ENCODE results near the gene NALCN. TPM values are rescaled to one million over a fixed set of nuclear protein-coding genes. Genes with fewer than 3 reads are reported as not detected.

Gene NALCN
- total RNA-seq, 4 donors from 2014 or later, result under 0.01 to 1.3 (median 0.17) TPM; not detected in 1

DNA sequence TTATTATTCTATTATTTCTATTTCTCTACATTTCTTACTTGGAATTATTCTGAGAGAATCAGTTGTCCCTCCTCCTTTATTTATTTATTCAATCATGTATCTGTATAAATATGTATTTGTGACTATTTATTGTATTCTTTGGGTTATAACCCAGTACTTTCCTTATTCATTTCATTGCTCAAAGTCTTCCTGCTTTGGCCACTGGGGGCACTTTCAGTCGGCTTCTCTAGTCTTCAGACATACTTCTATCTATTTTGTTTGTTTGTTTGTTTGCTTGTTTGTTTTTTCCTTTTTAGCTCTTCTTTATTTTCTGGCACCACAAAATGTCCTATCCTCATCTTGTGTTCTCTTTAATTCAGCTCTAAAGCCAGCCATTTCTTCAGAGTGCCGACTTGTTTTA, 260.4 kb downstream of the NALCN start:
- TF ChIP-seq, protein P1, sequence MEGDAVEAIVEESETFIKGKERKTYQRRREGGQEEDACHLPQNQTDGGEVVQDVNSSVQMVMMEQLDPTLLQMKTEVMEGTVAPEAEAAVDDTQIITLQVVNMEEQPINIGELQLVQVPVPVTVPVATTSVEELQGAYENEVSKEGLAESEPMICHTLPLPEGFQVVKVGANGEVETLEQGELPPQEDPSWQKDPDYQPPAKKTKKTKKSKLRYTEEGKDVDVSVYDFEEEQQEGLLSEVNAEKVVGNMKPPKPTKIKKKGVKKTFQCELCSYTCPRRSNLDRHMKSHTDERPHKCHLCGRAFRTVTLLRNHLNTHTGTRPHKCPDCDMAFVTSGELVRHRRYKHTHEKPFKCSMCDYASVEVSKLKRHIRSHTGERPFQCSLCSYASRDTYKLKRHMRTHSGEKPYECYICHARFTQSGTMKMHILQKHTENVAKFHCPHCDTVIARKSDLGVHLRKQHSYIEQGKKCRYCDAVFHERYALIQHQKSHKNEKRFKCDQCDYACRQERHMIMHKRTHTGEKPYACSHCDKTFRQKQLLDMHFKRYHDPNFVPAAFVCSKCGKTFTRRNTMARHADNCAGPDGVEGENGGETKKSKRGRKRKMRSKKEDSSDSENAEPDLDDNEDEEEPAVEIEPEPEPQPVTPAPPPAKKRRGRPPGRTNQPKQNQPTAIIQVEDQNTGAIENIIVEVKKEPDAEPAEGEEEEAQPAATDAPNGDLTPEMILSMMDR (IDR thresholded peaks at IDR 0.05; ENCODE audit: low read depth), result no peak

DNA sequence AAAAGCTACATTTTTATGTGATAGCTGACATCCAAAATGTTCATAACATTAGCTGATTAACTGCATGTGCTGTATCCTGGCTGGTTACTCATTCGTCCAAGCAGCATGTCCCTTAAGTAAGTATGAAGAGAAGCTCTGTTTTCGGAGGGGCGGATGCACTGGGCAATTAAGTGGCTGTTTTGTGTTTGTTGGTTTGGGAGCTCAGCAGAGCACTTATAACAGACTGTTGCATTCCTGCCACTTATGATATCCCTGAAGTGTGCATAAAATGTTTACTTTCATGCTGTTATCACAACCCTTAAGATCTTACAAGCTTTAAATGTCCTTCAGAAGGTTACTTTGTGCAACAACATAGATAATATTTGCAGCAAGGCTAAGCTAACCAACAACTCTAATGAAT, 264.1 kb downstream of the NALCN start:
- TF ChIP-seq, protein P1 (IDR thresholded peaks at IDR 0.05; ENCODE audit: low read depth), result no peak

DNA sequence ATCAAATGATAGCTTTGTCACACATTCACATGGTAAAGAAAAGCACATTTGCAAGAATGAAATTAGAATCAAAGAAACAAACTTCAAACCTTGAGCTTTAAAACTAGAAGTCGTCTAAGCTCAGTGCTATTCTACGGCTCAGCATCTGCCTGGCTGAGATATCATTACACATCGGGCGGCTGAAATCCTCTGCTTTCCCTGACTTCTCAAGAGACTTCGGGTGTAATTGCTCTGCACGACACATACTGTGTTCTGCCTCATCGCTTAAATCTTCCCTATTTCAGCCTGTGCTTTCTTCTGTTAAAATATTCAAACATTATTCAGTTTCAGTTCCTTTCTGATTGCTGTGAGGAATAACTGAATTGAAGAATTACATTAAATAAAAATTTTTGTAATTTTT, 265.3 kb downstream of the NALCN start:
- TF ChIP-seq, protein P1 (IDR thresholded peaks at IDR 0.05; ENCODE audit: low read depth), result no peak

DNA sequence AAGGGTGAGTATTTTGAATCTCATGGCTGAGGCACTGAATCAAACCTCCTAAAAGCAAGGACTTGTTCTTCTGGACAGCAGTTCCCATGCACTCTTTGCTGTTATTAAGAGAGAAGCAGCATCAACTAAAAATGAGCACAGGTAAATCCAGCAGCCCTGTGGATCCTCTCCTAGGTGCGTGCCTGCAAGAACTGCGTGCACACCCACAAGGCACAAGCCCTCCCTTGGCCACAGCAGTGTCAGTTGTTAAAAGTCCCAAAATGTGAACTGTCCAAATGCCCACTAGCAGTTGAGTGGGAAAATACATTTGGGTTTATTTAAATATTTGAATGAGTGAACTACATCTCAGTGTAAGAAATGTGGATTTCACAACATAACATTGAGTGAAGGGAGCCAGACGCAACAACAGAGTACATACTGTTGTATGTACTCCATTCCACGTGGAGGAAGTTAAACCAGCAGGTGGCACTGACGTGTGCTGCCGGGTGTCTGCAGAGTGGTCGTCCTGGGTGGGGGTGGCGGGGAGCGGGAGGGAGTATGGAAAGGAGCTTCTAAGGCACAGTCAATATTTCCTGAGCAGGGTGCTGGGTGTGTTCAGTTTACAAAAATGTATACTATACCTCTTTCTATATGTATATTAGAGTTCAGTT, 266.4 kb downstream of the NALCN start:
- TF ChIP-seq, protein P1 (IDR thresholded peaks at IDR 0.05; ENCODE audit: low read depth), result no peak

DNA sequence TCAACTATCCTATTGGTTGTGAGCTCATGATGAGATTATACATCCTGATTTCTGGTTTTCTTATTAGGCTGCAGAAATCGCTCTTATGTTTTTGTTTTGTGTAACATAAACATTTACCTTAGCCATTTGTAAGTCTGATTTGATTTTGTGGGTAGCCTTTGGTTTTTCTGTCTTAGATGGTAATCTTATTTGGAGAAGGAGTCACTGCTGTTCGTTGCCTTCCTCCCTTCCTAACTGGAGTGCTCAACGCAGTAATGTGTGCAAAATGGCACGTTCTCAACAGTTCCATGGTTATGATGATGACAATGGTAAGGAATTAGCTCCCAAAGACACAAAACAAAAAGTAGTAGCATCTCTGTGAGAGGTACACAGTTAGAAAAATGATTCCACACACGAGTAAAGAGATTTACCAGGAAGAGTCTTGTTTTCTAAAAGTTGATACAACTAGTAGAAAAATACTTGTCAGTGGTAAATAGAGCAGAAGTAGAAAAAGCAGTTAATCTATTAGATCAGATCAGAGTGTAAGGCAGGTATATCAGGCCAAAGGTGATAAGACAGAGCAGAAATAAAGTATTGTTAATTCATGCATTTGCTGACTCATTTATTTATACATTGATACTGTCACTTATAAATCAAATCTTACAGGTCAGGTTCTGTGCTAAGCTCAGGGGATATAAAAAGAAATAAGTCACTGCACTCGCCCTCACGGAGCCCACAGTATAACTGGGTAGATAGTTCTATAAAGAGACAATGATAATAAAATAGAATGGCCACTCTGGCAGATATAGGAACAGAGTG, 270.0 kb downstream of the NALCN start:
- TF ChIP-seq, protein P1 (IDR thresholded peaks at IDR 0.05; ENCODE audit: low read depth), result no peak

DNA sequence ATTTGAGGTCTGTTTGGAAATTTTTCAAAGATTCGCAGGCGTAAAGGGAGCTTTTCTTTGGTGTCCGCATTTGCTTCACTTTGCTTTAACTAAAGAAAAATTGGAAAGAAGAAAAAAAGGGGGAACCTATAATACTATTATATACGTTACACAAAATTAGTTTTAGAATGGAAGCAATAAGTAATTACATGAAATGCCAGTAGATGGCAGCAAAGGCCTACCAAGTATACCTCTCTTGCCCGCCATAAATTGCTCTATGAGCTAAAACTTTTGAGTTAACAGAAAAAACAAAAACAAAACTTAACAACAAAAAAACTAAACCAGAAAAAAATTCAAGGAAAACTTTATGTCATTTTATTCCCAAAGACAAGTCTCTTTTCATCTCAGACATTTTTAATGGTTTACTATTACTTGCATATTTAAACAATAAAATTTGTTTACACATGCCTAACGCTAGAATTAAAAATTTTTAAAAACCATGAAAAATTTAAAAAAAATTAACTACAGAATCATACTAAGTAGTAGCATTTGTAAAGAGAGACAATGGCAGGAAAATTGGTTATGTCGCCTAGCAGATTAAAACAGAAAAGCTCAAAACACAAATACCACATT, 271.4 kb downstream of the NALCN start:
- TF ChIP-seq, protein P1 (IDR thresholded peaks at IDR 0.05; ENCODE audit: low read depth), result no peak

DNA sequence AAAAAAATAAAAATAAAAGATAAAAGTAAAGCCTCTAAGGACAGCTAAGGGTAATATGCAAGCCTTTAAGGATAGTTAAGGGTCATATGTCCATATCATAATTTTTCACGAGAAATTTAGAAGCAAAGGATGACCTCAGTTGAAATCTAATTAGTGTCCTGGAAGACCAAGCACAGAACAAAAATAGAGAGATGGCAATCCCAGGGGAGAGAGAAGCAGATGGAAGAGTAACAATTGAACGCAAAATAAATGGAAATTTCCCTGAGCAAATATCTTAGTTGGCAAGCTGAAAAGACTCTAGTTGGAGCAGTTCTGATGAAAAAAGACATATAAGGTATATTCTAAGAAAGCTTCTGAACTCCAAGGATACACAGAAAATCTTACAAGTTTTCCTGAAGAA, 275.4 kb downstream of the NALCN start:
- TF ChIP-seq, protein P1 (IDR thresholded peaks at IDR 0.05; ENCODE audit: low read depth), result no peak

Data from subcutaneous adipose tissue (tissue), 4 donors.